K562 (cell line): ENCODE measurements around the gene NFATC1. TPM values are rescaled to one million over a fixed set of nuclear protein-coding genes. Genes with fewer than 3 reads are reported as not detected.

ENCODE experiments used
- ATAC-seq: fragments of 200-7000 bp; cut with Tn5 transposase; 3 replicates; pipeline ENCODE4 v1.9.1; 2020; ENCODE audit warnings: moderate library complexity
- BruUV-seq: library from RNA; stranded (reverse); fragments of 400-500 nt; replicated peaks from 2 replicates; lab custom pipeline; 2021; lab: Mats Ljungman, UMichigan
- CTCF ChIA-PET: fragments of 300-600 bp; formaldehyde crosslinking; extraction: SDS; loops from one replicate; lab custom pipeline; 2021; ENCODE audit warnings: low intra/inter-chr PET ratio; lab: Yijun Ruan, JAX
- POLR2A ChIA-PET: fragments of 300-600, 350-650 bp; sonication (Branson Sonifier 250); formaldehyde crosslinking; extraction: SDS; loops from one replicate; lab custom pipeline; 2021; ENCODE audit warnings: antibody characterized with exemption, inconsistent platforms; lab: Yijun Ruan, JAX
- DNase-seq, 4 experiments: peaks; one replicate each; pipeline versions ENCODE4 v3.0.0 to v3.0.0-alpha.2; 2011 to 2018; ENCODE audit warnings: low spot score in 3 of 4, mixed read lengths in 3 of 4; ENCODE audit errors: extremely low read depth in 1 of 4
- FAIRE-seq: peaks from 2 replicates; lab custom pipeline; 2011; peaks lifted over from hg19 to GRCh38; lab: Jason Lieb, UNC
- H2AFZ ChIP-seq: 2 replicates; pipeline ENCODE4 v1.6.0; 2011; ENCODE audit warnings: low read depth, low read length, control low read depth, inconsistent platforms
- H3K27ac ChIP-seq: fragments of 200-600 bp; 3 replicates; pipeline ENCODE4 v1.8.0; 2011; ENCODE audit warnings: low read depth, mild to moderate bottlenecking, control low read depth, inconsistent platforms, low read length, moderate library complexity, mixed read lengths; ENCODE audit errors: extremely low read depth
- H3K27me3 ChIP-seq, 2 experiments: fragments of 300-600 bp in 1 of 2; 2 replicates in 1 of 2; 3 replicates in 1 of 2; pipeline versions ENCODE4 v1.6.0 to v1.8.0; 2011; ENCODE audit warnings: inconsistent platforms in 2 of 2, low read length in 2 of 2, mild to moderate bottlenecking in 1 of 2, mixed read lengths in 1 of 2, moderate library complexity in 1 of 2; ENCODE audit not compliant: control insufficient read depth in 2 of 2, insufficient read depth in 2 of 2
- H3K36me3 ChIP-seq: fragments of 300-600 bp; 3 replicates; pipeline ENCODE4 v1.8.0; 2011; ENCODE audit warnings: mild to moderate bottlenecking, low read length, inconsistent platforms; ENCODE audit not compliant: control insufficient read depth, insufficient read depth
- H3K4me1 ChIP-seq, 2 experiments: fragments of 200-600 bp in 1 of 2; replicated peaks in 1 of 2; 2 replicates in 1 of 2; 3 replicates in 1 of 2; pipeline versions ENCODE4 v1.5.1 to v1.8.0; 2011; ENCODE audit warnings: inconsistent platforms in 2 of 2, low read length in 2 of 2, mild to moderate bottlenecking in 1 of 2, mixed read lengths in 1 of 2, moderate library complexity in 1 of 2; ENCODE audit not compliant: control insufficient read depth in 2 of 2, insufficient read depth in 2 of 2
- H3K4me2 ChIP-seq: 2 replicates; pipeline ENCODE4 v1.6.1; 2011; ENCODE audit warnings: low read length, control low read depth, inconsistent platforms, mixed read lengths; ENCODE audit not compliant: insufficient read depth
- H3K4me3 ChIP-seq: fragments of 200-600 bp; sonication (generic), shearing (Covaris generic); 2 replicates; pipeline ENCODE4 v1.5.1; 2016; ENCODE audit warnings: control low read depth, inconsistent platforms
- H3K79me2 ChIP-seq: fragments of 200-600 bp; 3 replicates; pipeline ENCODE4 v1.8.0; 2011; ENCODE audit warnings: low read length, inconsistent platforms; ENCODE audit not compliant: control insufficient read depth, insufficient read depth
- H3K9ac ChIP-seq, 2 experiments: 2 replicates each; pipeline versions ENCODE4 v1.6.0 to v1.6.1; 2011; ENCODE audit warnings: low read depth in 2 of 2, low read length in 2 of 2, control low read depth in 1 of 2, inconsistent platforms in 1 of 2, mild to moderate bottlenecking in 1 of 2, mixed read lengths in 1 of 2; ENCODE audit not compliant: insufficient read depth in 1 of 2
- H3K9me1 ChIP-seq: one replicate; pipeline ENCODE4 v1.6.0; 2011; ENCODE audit warnings: inconsistent platforms, mild to moderate bottlenecking, low read length, moderate library complexity; ENCODE audit not compliant: control insufficient read depth, insufficient read depth
- H3K9me3 ChIP-seq: replicated peaks from 2 replicates; pipeline ENCODE4 v1.5.1; 2011; ENCODE audit warnings: low read depth, low read length, inconsistent platforms; ENCODE audit not compliant: control insufficient read depth, insufficient read depth
- H4K20me1 ChIP-seq: replicated peaks from 2 replicates; pipeline ENCODE4 v1.6.1; 2011; ENCODE audit warnings: low read length, inconsistent platforms, mixed read lengths; ENCODE audit not compliant: control insufficient read depth, insufficient read depth
- BACH1 ChIP-seq: fragments of 200-800 bp; sonication (Bioruptor generic); IDR thresholded peaks from 2 replicates; pipeline ENCODE4 v1.6.1; 2016; ENCODE audit warnings: missing genetic modification characterization, missing compliant biosample characterization
- CHD1 ChIP-seq: fragments of 200-600 bp; sonication (generic); IDR thresholded peaks from one replicate; pipeline ENCODE4 v1.6.1; 2012; ENCODE audit warnings: mild to moderate bottlenecking, moderate library complexity, low read length, inconsistent platforms
- DPF2 ChIP-seq: fragments of 450-650 bp; IDR thresholded peaks from 2 replicates; pipeline ENCODE4 v1.6.1; 2016
- SMAD3 ChIP-seq: fragments of 450-650 bp; formaldehyde crosslinking; conservative IDR thresholded peaks from 2 replicates; pipeline ENCODE4 v1.4.0; 2020; ENCODE audit warnings: mild to moderate bottlenecking
- SRF ChIP-seq, 2 experiments: fragments of 250-450, 450-650 bp in 1 of 2; sonication (Bioruptor Pico) in 1 of 2; sonication (generic) in 1 of 2; formaldehyde crosslinking; IDR thresholded peaks; 2 replicates each; pipeline versions ENCODE4 v1.5.0 to v1.5.1; 2020 to 2022; ENCODE audit warnings: mild to moderate bottlenecking in 1 of 2, missing genetic modification reagents in 1 of 2
- ZBTB49 ChIP-seq: sonication (generic); formaldehyde crosslinking; IDR thresholded peaks from 2 replicates; pipeline ENCODE4 v1.8.0; 2022; ENCODE audit warnings: missing genetic modification reagents, mild to moderate bottlenecking, borderline replicate concordance
- ZC3H8 ChIP-seq: fragments of 450-650 bp; IDR thresholded peaks from 2 replicates; pipeline ENCODE4 v1.6.1; 2017
- ZNF143 ChIP-seq: sonication (generic); formaldehyde crosslinking; IDR thresholded peaks from 2 replicates; pipeline ENCODE4 v1.9.0; 2022; ENCODE audit warnings: mild to moderate bottlenecking, missing genetic modification reagents
- ZNF175 ChIP-seq: fragments of 200-800 bp; sonication (Bioruptor generic); IDR thresholded peaks from 2 replicates; pipeline ENCODE4 v1.6.1; 2016; ENCODE audit warnings: low read depth, mild to moderate bottlenecking, missing genetic modification characterization, missing compliant biosample characterization
- WGBS: fragments of 100-300 bp; shearing (Covaris generic); methylation state at CpG from one replicate; pipeline ENCODE4 v1.1.6; 2016; ENCODE audit warnings: low coverage, mixed read lengths; ENCODE audit not compliant: insufficient coverage; ENCODE audit errors: missing lambda C conversion rate; 5-methylcytosine and 5-hydroxymethylcytosine counted together
- in situ Hi-C: fragments of 300-500 bp; cut with MboI; formaldehyde crosslinking; loops from 4 replicates; pipeline ENCODE4 v1.15.0; 2018; ENCODE audit warnings: inconsistent platforms, mixed read lengths
- intact Hi-C: fragments of 100-400 bp; cut with micrococcal nuclease; formaldehyde crosslinking; loops from 2 replicates; pipeline ENCODE4 v1.14.2; 2022
- polyA plus RNA-seq, 8 experiments: library from polyadenylated mRNA; depleted of rRNA in 4 of 8; stranded (reverse) in 5 of 8; unstranded in 3 of 8; fragments of >200 nt; fragmentation: Nextera tagmentation in 2 of 8; fragmentation: Illumina TruSeq in 1 of 8; extraction: Ambion mirVana in 2 of 8; extraction: Trizol in 1 of 8; gene quantifications; 2 replicates each; pipeline versions ENCODE4 v1.2.1 to v1.2.3, GENCODE V29; 2011 to 2014; ENCODE audit warnings: inconsistent platforms in 1 of 8, missing spikeins in 1 of 8
- total RNA-seq, 7 experiments: library from RNA; depleted of rRNA in 6 of 7; stranded (reverse); fragments of >200 nt in 6 of 7; fragmentation: Illumina TruSeq in 2 of 7; extraction: Trizol in 2 of 7; gene quantifications; 2 replicates each; pipeline versions ENCODE4 v1.2.1 to v1.2.3, GENCODE V29; 2011 to 2021; ENCODE audit warnings: low replicate concordance in 1 of 7

Gene NFATC1
- total and polyA plus RNA-seq, 9 of the 15 experiments (the other 6 are each of a cell fraction or from before 2014, with no cell fraction given) = 1.1 to 16.4 (median 2.5) TPM

GRCh38 chr18:79511271-79511670 is 115.5 kb downstream of the NFATC1 start:
- H3K79me2 ChIP-seq = 0 out of 3 replicates have a peak, but pooled peaks cover 2% of the 10 kb centered on the region
- no peaks in the 10 kb centered on the region for H3K9me3 ChIP-seq
- FAIRE-seq (no peak), ATAC-seq (no peak), DNase-seq (no peak)
- intact Hi-C loops (no loop called here), in situ Hi-C loops (no loop called here)
- no peak overlapping the region for H3K4me3 ChIP-seq
- CTCF ChIA-PET = no interaction called here
- no peak overlapping the region for H3K4me2 ChIP-seq
- H3K27me3 ChIP-seq = no peaks in the 10 kb centered on the region
- no peak overlapping the region for H2AFZ ChIP-seq
- POLR2A ChIA-PET = no interaction called here
- no peak overlapping the region for H3K27ac ChIP-seq
- no TSS peak for BruUV-seq
- no peaks in the 10 kb centered on the region for H3K9me1 ChIP-seq
- 97% methylated on average over 7 of the region's 21 CpGs for WGBS
- peaks cover 32 to 60% of the 10 kb centered on the region in 2 experiments for H3K4me1 ChIP-seq
- 0 out of 3 replicates have a peak, but pooled peaks cover 5% of the 10 kb centered on the region for H3K36me3 ChIP-seq
- H4K20me1 ChIP-seq = no peaks in the 10 kb centered on the region
- H3K9ac ChIP-seq = no peak overlapping the region
- no peak for TF ChIP-seq DPF2
- TF ChIP-seq SMAD3 (CRISPR knock-in tag) = no peak
- TF ChIP-seq ZBTB49 (CRISPR knock-in tag) = no peak
- TF ChIP-seq ZNF143 (CRISPR knock-in tag) = no peak
- no peak for TF ChIP-seq CHD1
- TF ChIP-seq BACH1 (tag) = no peak
- no peak for TF ChIP-seq ZNF175 (CRISPR knock-in tag)
- TF ChIP-seq ZC3H8 = no peak
- TF ChIP-seq SRF (CRISPR knock-in tag; IDR thresholded peaks at IDR 0.05) = no peak
- TF ChIP-seq, all 486 proteins: peak for 0
